SU-DHL-6 (cell line): ENCODE measurements around the gene PPCDC.

ENCODE experiments used
- EZH2phosphoT487 ChIP-seq: fragments of 200-600 bp; sonication (generic), shearing (Covaris generic); conservative IDR thresholded peaks from 2 replicates; pipeline ENCODE4 v1.6.1; 2018; ENCODE audit warnings: mild to moderate bottlenecking, antibody characterized with exemption, low read length, moderate library complexity, mixed read lengths
- TF ChIP-seq, protein P1 (sequence below): fragments of 200-600 bp; sonication (generic); IDR thresholded peaks from one replicate; pipeline ENCODE4 v1.5.1; 2017; ENCODE audit warnings: antibody characterized with exemption, mild to moderate bottlenecking, low read length, moderate library complexity; ENCODE audit not compliant: insufficient read depth, poor library complexity, severe bottlenecking

DNA sequence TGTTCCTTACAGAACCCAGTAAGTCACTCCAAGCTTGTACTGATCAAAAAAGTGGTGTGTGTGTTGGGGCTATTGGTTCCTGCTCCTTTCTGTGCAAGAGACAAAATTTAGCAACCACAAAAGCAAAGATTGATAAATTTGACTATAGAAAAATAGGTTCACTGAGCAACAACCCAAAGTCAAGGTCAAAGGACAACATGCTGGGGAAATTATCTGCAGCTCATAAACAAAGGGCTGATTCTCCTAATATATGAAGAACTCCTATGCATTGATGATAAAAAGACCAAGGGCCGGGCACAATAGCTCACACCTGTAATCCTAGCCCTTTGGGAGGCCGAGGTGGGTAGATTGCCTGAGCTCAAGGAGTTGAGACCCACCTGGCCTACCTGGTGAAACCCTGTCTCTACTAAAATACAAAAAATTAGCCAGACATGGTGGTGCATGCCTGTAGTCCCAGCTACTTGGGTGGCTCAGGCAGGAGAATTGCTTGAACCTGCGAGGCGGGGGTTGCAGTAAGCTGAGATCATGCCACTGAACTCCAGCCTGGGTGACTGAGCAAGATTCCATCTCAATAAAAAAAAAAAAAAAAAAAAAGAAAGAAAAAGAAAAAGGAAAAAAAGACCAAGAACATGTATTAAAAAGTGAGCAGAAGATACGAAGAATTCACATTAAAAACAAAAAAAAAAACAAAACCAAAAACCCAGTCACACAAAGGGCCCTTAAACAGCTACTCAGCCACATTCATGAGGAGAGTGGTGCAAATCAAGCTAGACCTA, 29.8 kb downstream of the PPCDC start:
- TF ChIP-seq, protein P1, sequence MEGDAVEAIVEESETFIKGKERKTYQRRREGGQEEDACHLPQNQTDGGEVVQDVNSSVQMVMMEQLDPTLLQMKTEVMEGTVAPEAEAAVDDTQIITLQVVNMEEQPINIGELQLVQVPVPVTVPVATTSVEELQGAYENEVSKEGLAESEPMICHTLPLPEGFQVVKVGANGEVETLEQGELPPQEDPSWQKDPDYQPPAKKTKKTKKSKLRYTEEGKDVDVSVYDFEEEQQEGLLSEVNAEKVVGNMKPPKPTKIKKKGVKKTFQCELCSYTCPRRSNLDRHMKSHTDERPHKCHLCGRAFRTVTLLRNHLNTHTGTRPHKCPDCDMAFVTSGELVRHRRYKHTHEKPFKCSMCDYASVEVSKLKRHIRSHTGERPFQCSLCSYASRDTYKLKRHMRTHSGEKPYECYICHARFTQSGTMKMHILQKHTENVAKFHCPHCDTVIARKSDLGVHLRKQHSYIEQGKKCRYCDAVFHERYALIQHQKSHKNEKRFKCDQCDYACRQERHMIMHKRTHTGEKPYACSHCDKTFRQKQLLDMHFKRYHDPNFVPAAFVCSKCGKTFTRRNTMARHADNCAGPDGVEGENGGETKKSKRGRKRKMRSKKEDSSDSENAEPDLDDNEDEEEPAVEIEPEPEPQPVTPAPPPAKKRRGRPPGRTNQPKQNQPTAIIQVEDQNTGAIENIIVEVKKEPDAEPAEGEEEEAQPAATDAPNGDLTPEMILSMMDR = no peak
- TF ChIP-seq EZH2phosphoT487 = no peak
